HG03354 (cell line): ENCODE results near the gene EPN2.

ENCODE experiments used
- ATAC-seq: cut with Tn5 transposase; IDR thresholded peaks from one replicate; pipeline ENCODE4 v1.9.1; 2021; ENCODE audit warnings: mild to moderate bottlenecking; ENCODE audit not compliant: unreplicated experiment, poor library complexity, severe bottlenecking

The EPN2 gene

GRCh38 chr17:19285213-19285900 is 48.2 kb downstream of the EPN2 start:
- ATAC-seq = no peak

DNA sequence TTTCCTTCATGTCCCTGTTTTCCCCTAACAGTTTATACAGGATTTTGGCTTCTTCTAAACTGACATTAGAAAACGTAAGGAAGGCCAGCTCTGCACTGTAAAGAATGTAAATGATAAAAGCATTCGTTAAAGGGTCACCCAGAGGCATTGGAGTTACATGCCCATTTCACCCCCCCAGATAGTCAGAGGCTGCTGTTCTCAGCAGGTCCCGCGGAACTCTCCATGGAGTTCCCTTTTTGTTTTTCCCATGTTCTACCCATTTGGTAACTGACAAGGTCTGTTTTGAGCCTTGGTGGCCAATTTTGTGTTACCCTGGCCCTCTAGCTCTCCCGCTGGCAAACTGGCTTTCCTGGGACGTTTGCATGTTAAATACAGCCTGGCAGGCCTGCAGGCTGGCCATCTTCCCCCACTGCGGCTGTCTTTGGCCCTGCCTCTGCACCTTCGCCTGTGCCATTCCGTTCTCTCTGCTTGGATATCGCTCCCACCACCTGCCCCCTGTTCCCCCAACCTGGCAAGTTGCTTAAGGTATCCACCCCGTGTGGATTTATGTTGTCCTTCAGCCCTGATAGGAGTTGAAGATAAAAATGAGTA is 49.7 kb downstream of the EPN2 start:
- no peak for ATAC-seq

- no peak for ATAC-seq
Measured at GRCh38 chr17:19287651-19288050, 50.5 kb downstream of the EPN2 start.

GRCh38 chr17:19288453-19288852 is 51.3 kb downstream of the EPN2 start:
- no peak for ATAC-seq

GRCh38 chr17:19290066-19290705 is 53.0 kb downstream of the EPN2 start:
- no peak for ATAC-seq

GRCh38 chr17:19291646-19292376 is 54.6 kb downstream of the EPN2 start:
- ATAC-seq = no peak

- ATAC-seq = no peak
Measured at GRCh38 chr17:19292377-19292711, 55.2 kb downstream of the EPN2 start.

DNA sequence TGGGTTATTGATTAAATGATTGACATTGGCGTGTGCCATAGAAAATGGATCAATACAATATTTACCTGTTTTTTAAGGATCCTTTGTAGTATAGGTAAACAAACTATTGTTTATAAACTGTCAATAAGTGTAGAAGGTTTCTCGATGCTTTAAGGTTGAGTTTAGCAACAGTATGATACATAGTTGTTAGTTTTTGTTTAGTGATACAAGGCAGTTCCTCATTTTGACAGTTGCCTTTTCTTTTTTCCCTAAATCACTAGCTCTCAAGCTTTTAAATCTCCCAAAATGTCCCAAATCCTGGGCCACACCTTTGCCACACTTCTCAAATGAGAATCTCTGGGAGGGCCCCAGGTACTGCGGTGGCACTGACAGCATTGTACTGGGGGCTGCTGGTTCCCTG is 57.3 kb downstream of the EPN2 start:
- ATAC-seq = no peak

- ATAC-seq = no peak
Measured at GRCh38 chr17:19295473-19296135, 58.4 kb downstream of the EPN2 start.

GRCh38 chr17:19296786-19297778 is 59.9 kb downstream of the EPN2 start:
- ATAC-seq = no peak

- no peak for ATAC-seq
Measured at GRCh38 chr17:19298569-19299213, 61.5 kb downstream of the EPN2 start.

- no peak for ATAC-seq
Measured at GRCh38 chr17:19299214-19299747, 62.1 kb downstream of the EPN2 start.

GRCh38 chr17:19299866-19300265 is 62.7 kb downstream of the EPN2 start:
- ATAC-seq = no peak

DNA sequence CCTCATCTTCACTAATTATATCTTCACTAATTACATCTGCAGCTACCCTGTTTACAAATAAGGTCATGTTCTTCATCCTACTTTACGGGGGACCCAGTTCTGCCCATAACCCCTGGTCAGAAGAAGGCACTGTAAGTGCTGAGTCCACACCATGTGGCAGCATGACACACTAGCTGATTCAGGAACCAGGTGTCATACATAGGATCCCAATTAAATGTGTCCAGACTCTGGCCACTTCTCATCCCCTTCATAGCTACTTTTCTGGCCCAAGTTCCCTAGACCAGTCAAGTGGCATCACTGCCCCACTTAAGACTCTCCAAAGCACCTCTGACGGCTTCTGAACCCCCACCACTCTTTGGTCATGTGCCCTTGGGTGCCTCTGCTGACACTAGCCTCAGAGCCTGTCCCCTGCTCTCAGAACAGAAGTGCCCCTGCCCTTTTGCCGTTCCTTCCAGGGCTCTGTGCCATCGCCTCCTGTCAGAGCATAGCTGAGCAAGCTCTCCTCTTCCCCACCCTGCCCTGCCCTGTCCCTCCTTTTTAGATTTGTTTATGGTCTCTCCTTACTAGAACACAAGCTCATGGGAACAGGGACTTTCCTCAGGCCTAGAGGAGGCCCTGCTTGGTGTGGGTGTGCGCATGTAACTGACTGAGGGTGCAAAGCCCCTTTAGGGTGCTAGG is 64.2 kb downstream of the EPN2 start:
- no peak for ATAC-seq

DNA sequence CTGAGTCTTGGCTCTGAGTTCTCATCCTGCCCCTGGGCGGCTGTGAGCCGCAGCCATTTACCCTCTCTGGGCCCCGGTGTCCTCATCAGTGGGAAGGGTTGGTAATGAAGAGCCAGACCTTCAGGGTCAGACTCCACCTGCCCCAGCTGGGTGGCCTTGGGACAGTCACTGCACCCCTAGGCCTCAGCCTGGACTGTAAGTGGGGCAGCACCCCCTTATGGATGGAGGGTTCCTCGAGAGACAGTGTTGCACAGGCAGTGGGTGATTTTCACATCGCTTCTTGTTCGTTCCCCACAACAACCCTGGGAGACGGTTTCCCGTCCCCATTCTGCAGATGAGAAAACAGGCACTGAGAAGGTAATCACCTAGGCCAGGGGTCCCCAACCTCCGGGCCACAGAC is 64.8 kb downstream of the EPN2 start:
- no peak for ATAC-seq

DNA sequence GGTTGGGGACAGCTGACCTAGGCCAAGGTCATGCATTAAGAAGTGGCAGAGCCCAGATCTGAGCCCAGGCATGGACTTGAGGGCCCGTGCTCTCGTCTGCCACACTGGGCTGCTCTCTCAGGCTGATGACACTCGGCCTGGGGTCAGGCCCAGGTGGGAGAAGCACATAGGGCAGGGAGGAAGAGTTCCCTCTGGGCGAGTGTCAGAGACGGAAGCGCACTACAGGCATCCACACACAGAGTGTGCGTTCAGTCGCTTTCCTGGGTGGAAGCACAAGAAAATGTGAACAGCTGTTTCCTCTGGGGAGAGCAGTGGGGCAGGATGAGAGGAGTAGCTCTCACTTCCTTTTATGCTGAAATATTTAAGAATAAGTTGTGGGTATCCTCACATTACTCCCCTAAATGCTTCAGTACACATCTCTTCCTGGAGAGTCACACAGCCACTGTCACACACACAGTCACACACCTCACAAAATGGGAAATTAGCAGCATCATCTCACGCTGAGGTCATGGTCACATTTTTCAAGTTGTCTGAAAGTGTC is 65.7 kb downstream of the EPN2 start:
- no peak for ATAC-seq

DNA sequence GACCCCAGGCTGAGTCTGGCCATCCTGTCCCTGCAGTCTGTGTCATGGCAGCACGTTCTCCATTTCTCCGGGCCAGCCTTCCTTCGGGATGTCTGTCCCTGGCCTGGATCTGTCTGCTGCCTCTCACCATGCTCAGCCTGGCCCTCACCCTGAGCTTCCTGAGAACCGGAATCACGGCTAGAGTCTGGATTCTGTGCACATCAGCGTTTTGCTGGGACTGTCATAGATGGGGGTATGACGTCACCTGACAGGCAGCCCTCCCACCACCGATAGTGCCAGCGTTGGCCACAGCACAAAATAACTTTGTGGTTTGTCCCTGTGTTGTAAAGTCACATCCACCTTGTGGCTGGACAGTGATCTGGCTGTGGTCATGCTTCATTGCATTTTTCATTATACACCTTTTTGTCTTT is 66.2 kb downstream of the EPN2 start:
- ATAC-seq = no peak

GRCh38 chr17:19304209-19304608 is 67.0 kb downstream of the EPN2 start:
- no peak for ATAC-seq
